ENCODE data around the gene COL26A1. TPM values are rescaled to one million over a fixed set of nuclear protein-coding genes. Genes with fewer than 3 reads are reported as not detected.
A peak's percentile ranks its signal among the peaks of the same experiment; 100 is the strongest.
"Not testable (repeated sequence)": the region's sequence is repeated elsewhere in the genome, so short reads cannot be mapped to it uniquely, and the experiment has no call there.

COL26A1 gene
- total RNA-seq, 2 donors from 2014 or later, result not detected

DNA sequence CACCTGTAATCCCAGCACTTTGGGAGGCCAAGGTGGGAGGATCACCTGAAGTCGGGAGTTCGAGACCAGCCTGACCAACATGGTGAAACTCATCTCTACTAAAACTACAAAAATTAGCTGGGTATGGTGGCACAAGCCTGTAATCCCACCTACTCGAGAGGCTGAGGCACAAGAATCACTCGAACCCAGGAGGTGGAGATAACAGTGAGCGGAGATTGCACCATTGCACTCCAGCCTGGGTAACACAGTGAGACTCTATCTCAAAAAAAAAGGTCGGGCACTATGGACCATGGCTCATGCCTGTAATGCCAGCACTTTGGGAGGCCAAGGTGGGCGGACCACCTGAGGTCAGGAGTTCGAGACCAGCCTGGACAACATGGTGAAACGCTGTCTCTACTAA is 127.8 kb downstream of the COL26A1 start:
- H3K27ac Mint-ChIP-seq; DNase-seq (ENCODE audit: low spot score); H3K36me3 Mint-ChIP-seq; ATAC-seq; H3K4me1 Mint-ChIP-seq (ENCODE audit: low read depth in 2 of 2); H3K9me3 Mint-ChIP-seq; H3K4me3 Mint-ChIP-seq; H3K27me3 Mint-ChIP-seq: not testable (repeated sequence)

DNA sequence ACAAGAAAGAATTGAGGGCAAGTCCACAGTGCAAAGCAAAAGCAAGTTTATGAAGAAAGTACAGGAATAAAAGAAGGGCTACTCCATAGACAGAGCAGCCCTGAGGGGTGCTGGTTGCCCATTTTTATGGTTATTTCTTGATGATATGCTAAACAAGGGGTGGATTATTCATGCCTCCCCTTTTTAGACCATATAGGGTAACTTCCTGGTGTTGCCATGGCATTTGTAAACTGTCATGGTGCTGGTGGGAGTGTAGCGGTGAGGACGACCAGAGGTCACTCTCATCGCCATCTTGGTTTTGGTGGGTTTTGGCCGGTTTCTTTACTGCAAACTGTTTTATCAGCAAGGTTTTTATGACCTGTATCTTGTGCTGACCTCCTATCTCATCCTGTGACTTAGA is 128.8 kb downstream of the COL26A1 start:
- not testable (repeated sequence) for H3K36me3 Mint-ChIP-seq; H3K9me3 Mint-ChIP-seq; H3K4me3 Mint-ChIP-seq; ATAC-seq; H3K27me3 Mint-ChIP-seq; H3K27ac Mint-ChIP-seq; H3K4me1 Mint-ChIP-seq (ENCODE audit: low read depth in 2 of 2); DNase-seq (ENCODE audit: low spot score)

DNA sequence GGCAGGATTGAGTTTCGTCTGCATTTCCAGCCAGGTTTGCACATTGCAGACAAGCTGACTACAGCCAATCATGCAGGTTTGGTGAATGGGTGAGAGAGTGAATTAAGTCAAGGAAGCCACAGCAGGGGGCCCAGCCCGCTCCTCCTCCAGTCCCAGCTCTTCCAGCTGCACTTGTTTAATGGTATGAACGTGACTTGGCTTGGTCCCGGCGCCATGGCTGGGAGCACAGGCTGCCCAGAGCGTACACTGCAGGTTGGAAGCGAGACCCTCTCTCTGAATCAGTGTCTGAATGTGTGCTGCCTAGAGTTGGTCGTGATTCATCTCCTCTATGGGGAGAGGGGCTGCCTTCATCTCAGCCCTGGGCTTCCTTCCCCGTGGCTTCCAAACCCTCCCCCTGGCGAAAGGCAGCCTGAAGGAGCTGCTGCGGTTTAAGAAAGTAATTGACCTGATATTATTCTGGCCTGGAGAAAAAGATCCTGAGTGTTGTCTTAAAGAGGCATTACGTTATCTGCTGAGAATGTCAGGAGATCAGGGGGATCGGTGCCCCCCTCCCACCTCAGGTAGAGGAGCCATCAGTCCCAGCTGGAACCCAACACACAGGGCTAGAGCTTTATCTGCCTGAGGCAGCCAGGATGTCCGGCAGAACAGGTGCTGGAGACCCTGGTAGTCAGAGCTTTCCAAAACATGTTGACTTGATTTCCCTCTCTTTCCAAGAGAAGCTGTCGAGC is 132.1 kb downstream of the COL26A1 start:
- Mint-ChIP-seq H3K27ac (no peak overlapping the region), H3K27me3 (peaks cover 0 to 3% of the 10 kb centered on the region in 2 donors), H3K4me3 (no peak overlapping the region), H3K4me1 (ENCODE audit: low read depth in 2 of 2) (no peaks in the 10 kb centered on the region), H3K9me3 (no peaks in the 10 kb centered on the region), H3K36me3 (no peaks in the 10 kb centered on the region)
- ATAC-seq (no peak), DNase-seq (ENCODE audit: low spot score) (no peak)

DNA sequence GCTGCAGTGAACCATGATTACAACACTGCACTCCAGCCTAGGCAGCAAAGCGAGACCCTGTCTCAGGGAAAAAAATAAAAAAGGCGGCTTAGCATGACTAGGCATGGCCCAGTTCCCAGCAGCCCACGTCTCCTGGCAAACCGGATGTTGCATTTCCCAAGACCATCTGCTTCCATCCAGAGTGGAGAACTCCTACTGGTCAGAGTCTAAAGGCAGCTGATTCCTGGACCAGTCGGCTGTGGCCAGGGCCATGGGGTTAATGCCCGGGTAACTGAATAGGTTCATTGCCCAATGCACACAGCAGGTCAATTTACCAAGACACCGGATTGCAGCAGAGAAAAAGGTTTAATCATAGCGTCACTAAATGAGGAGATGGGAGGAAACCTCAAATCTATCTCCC is 133.3 kb downstream of the COL26A1 start:
- Mint-ChIP-seq H3K36me3 (no peaks in the 10 kb centered on the region), H3K9me3 (no peaks in the 10 kb centered on the region), H3K4me3 (no peak overlapping the region), H3K27me3 (peaks cover 0 to 2% of the 10 kb centered on the region in 2 donors), H3K27ac (no peak overlapping the region), H3K4me1 (ENCODE audit: low read depth in 2 of 2) (no peaks in the 10 kb centered on the region)
- DNase-seq (ENCODE audit: low spot score) (no peak), ATAC-seq (no peak)

DNA sequence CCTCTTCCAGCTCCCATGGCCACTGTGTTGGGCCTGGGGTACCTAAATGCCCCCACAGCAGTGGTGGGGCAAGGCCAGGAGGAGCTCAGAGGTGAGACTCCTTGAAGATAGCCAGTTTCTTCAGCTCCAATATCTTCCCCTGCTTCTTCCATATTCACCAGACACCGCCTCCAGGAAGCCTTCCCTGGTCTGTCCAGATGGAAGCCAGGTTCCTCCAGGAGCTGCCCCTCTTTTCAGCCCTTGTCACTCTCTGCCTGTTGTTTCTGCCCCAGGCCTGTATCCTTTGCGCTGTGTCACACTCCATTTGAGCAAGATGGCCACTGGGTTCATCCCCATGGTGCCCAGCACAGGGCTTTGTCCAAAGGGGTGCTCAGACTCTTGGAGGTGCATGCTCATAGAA is 138.7 kb downstream of the COL26A1 start:
- H3K4me3 Mint-ChIP-seq, result no peak overlapping the region
- H3K4me1 Mint-ChIP-seq (ENCODE audit: low read depth in 2 of 2), result peaks cover 8 to 17% of the 10 kb centered on the region in 2 donors
- DNase-seq (ENCODE audit: low spot score) (no peak), ATAC-seq (no peak)
- H3K27ac Mint-ChIP-seq, result no peak overlapping the region
- H3K9me3 Mint-ChIP-seq, result no peaks in the 10 kb centered on the region
- H3K27me3 Mint-ChIP-seq, result no peaks in the 10 kb centered on the region
- H3K36me3 Mint-ChIP-seq, result no peaks in the 10 kb centered on the region

DNA sequence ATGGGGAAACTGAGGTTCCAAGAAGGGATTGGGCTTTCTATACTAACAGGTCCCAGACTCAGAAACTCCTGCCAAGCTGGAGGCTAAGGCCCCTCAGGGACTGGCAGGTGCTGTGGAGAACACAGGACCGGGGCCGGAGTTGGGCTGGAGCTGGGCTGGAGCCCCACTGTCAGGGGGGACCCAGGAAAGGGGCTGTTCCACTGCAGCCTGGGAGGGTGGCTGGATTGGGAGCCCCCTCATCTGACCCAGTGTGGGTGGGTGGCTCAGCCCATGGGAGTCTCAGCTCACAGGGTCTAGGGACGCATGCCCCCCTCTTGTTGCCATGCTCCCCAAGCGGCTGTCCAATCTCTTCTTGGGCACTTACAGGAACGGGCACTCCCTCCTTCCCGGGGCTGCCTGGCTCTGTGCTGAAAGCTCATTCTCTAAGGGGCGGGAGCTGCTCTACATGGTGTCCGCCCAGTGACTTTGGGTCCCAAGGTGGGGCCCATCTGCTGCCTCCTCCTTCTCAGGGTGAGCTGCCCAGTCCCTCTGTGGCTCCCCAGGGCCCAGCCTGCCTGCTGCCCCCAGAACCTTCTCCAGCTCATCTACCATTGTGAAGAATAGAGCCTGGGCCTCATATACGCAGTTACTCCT is 139.9 kb downstream of the COL26A1 start:
- H3K27me3 Mint-ChIP-seq, result peaks cover 9 to 10% of the 10 kb centered on the region in 2 donors
- H3K9me3 Mint-ChIP-seq, result no peaks in the 10 kb centered on the region
- ATAC-seq (peak in 1 of 2 donors; percentile 25), DNase-seq (ENCODE audit: low spot score) (no peak)
- peak overlapping the region in 1 of 2 donors; percentile 86 for H3K27ac Mint-ChIP-seq
- no peaks in the 10 kb centered on the region for H3K36me3 Mint-ChIP-seq
- H3K4me1 Mint-ChIP-seq (ENCODE audit: low read depth in 2 of 2), result peaks cover 11 to 23% of the 10 kb centered on the region in 2 donors
- H3K4me3 Mint-ChIP-seq, result no peak overlapping the region

DNA sequence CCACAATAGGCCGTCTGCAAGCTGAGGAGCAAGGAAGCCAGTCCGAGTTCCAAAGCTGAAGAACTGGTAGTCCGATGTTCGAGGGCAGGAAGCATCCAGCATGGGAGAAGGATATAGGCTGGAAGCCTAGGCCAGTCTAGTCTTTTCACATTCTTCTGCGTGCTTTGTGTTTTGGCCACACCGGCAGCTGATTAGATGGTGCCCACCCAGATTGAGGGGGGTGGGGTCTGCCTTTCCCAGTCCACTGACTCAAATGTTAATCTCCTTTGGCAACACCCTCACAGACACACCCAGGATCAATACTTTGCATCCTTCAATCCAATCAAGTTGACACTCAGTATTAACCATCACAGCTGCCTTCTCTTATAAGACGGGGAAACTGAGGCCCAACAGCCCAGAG is 142.8 kb downstream of the COL26A1 start:
- peaks cover 15 to 25% of the 10 kb centered on the region in 2 donors for H3K4me1 Mint-ChIP-seq (ENCODE audit: low read depth in 2 of 2)
- H3K27me3 Mint-ChIP-seq, result peaks cover 16 to 22% of the 10 kb centered on the region in 2 donors
- peak overlapping the region in 1 of 2 donors; percentile 86 for H3K27ac Mint-ChIP-seq
- not testable (repeated sequence) for H3K4me3 Mint-ChIP-seq; H3K9me3 Mint-ChIP-seq; ATAC-seq; DNase-seq (ENCODE audit: low spot score); H3K36me3 Mint-ChIP-seq

DNA sequence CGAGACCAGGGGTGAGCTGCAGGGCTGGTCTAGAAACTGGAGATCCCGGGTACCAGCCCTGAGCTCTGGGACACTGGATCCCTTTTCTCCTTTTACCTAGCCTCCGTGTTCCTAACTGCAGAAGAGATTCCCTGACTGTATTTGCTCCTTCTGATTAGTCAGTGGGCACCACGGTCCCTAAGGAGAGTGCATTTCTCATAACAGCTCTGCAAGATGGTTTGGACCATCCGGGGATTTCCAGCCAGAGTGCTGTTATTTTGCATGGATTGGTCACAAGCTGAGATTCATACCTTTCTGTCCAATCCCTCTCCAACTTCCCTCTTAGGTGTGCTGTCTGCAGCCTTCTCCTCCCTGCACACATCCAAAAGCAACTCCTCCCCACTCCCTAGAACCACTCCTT is 143.9 kb downstream of the COL26A1 start:
- peak overlapping the region in 1 of 2 donors; percentile 78 for H3K27ac Mint-ChIP-seq

DNA sequence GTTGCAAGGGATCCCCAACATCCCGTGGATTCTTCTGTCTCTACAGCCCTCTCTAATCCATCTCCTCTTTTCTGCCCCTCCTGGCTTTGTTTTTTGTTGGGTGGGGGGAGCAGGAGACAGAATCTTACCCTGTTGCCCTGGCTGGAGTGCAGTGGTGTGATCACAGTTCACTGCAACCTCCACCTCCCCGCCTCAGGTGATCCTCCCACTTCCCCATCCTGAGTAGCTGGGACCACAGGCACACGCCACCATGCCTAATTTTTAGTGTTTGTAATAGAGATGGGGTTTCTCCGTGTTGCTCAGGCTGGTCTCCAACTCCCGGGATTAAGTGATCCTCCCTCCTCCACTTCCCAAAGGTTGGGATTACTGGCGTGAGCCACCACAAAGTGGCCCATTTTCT is 144.7 kb downstream of the COL26A1 start:
- Mint-ChIP-seq H3K27me3 (peaks cover 16 to 22% of the 10 kb centered on the region in 2 donors), H3K9me3 (no peaks in the 10 kb centered on the region), H3K27ac (peak overlapping the region in 1 of 2 donors; percentile 78), H3K4me3 (no peak overlapping the region), H3K36me3 (no peaks in the 10 kb centered on the region), H3K4me1 (ENCODE audit: low read depth in 2 of 2) (peaks cover 15 to 28% of the 10 kb centered on the region in 2 donors)
- ATAC-seq (no peak), DNase-seq (ENCODE audit: low spot score) (no peak)

More for the DNA sequence above, 143.9 kb downstream of the COL26A1 start:
- peaks cover 15 to 25% of the 10 kb centered on the region in 2 donors for H3K4me1 Mint-ChIP-seq (ENCODE audit: low read depth in 2 of 2)
- ATAC-seq (no peak), DNase-seq (ENCODE audit: low spot score) (no peak)
- no peaks in the 10 kb centered on the region for H3K36me3 Mint-ChIP-seq
- peaks cover 16 to 22% of the 10 kb centered on the region in 2 donors for H3K27me3 Mint-ChIP-seq
- H3K4me3 Mint-ChIP-seq, result no peak overlapping the region
- H3K9me3 Mint-ChIP-seq, result no peaks in the 10 kb centered on the region

DNA sequence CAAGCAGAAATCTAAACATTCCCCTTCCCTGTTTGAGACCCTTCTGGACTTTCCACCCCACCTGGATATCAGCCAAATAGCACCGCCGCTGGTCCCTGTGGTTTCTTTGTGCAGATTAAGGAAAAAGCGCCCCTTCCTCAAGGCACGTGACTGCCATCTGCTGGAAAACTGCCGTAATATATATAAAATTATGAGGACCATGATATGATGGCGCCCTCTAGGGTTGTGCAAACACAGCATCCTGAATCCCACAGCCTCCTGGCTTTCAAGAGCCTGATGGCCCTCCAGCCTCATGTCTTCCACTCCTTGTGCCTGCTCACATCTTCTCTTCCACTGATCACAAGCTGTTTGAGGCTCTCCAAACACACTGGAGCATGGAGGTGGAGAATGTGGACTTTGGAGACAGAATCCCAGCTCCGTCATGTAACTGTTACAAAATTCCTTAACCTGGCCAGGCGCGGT is 145.1 kb downstream of the COL26A1 start:
- Mint-ChIP-seq H3K9me3 (no peaks in the 10 kb centered on the region), H3K27ac (peak overlapping the region in 1 of 2 donors; percentile 78), H3K27me3 (peaks cover 18 to 22% of the 10 kb centered on the region in 2 donors), H3K4me1 (ENCODE audit: low read depth in 2 of 2) (peaks cover 15 to 28% of the 10 kb centered on the region in 2 donors), H3K36me3 (no peaks in the 10 kb centered on the region), H3K4me3 (no peak overlapping the region)
- ATAC-seq (no peak), DNase-seq (ENCODE audit: low spot score) (no peak)

DNA sequence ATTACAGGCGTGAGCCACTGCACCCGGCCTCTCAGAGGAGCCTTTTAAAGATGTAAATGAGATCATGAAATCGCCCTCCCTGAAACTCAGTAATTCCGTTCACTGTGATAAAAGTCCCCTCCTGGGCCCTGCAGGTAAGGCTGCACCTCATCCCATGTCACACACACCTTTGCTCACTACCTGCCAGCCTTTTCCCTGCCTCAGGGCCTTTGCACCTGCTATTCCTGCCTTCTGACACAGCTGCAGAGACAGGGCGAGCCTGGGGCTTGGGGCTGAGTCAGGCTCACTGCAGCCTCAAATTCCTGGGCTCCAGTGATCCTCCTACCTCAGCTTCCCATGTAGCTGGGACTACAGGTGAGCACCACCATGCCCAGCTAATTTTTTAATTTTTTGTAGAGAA is 147.6 kb downstream of the COL26A1 start:
- Mint-ChIP-seq H3K36me3 (no peaks in the 10 kb centered on the region), H3K4me1 (ENCODE audit: low read depth in 2 of 2) (peaks cover 6 to 11% of the 10 kb centered on the region in 2 donors), H3K4me3 (no peak overlapping the region), H3K27me3 (peaks cover 18 to 22% of the 10 kb centered on the region in 2 donors), H3K27ac (no peak overlapping the region), H3K9me3 (no peaks in the 10 kb centered on the region)
- no peak for ATAC-seq
- DNase-seq (ENCODE audit: low spot score), result no peak

DNA sequence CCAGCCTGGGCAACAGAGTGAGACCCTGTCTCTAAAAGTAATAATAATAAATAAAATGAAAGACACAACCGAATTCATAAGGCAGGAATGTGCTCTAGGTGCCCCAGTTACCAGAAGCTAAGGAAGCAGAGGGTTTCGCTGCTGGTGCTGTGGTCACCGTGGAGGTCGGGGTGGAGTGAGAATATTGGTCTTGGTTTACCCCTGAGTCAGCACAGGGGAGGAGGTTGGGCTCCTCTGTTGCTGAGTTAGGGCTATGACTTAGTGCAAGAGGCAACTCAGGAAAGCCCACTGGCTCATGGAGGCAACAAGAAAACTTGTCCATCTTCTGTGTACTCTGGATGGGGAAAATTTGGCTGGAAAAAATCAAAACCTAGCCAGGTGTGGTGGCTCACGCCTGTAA is 149.3 kb downstream of the COL26A1 start:
- Mint-ChIP-seq H3K4me1 (ENCODE audit: low read depth in 2 of 2) (peaks cover 6 to 11% of the 10 kb centered on the region in 2 donors), H3K4me3 (no peak overlapping the region), H3K27me3 (peaks cover 14 to 19% of the 10 kb centered on the region in 2 donors), H3K27ac (no peak overlapping the region), H3K9me3 (no peaks in the 10 kb centered on the region), H3K36me3 (no peaks in the 10 kb centered on the region)
- ATAC-seq, result peak in 1 of 2 donors; percentile 41
- DNase-seq (ENCODE audit: low spot score), result no peak

DNA sequence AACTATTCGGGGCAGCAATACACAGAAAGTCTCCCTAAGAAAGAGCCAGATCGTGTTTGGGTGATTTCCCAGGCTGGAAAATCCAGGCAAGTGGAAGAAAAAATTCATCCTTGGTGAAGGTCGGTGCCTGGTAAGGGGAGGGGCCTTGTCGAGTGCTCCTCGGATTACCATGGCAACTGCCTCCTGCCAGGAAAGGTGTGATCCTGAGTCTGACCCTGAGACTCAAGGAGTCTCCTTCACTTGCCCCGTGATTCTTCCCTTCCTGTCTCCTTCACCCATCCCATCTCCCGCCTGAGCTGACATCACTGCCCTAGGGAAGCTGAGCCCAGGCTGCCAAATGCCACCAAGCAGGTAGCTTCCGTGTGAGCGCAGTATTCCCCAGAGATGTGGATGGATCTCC is 154.2 kb downstream of the COL26A1 start:
- no peak overlapping the region for H3K4me3 Mint-ChIP-seq
- ATAC-seq, result no peak
- no peak for DNase-seq (ENCODE audit: low spot score)
- peaks cover 0 to 3% of the 10 kb centered on the region in 2 donors for H3K4me1 Mint-ChIP-seq (ENCODE audit: low read depth in 2 of 2)
- H3K9me3 Mint-ChIP-seq, result no peaks in the 10 kb centered on the region
- H3K36me3 Mint-ChIP-seq, result no peaks in the 10 kb centered on the region
- H3K27me3 Mint-ChIP-seq, result peaks cover 0 to 2% of the 10 kb centered on the region in 2 donors
- H3K27ac Mint-ChIP-seq, result no peak overlapping the region

DNA sequence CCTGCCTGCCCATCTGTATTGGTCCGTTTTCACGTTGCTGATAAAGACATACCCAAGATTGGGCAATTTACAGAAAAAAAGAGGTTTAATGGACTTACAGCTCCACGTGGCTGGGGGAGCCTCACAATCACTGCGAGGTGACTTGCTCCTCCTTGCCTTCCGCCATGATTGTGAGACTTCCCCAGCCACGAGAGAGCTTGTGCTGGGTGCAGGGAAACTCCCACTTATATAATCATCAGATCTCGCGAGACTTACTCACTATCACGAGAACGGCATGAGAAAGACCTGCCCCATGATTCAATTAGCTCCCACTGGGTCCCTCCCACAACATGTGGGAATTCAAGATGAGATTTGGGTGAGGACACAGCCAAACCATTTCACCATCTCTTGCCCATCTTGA is 154.6 kb downstream of the COL26A1 start:
- Mint-ChIP-seq H3K9me3 (no peaks in the 10 kb centered on the region), H3K4me1 (ENCODE audit: low read depth in 2 of 2) (no peaks in the 10 kb centered on the region), H3K4me3 (no peak overlapping the region), H3K27ac (no peak overlapping the region), H3K36me3 (no peaks in the 10 kb centered on the region), H3K27me3 (peaks cover 0 to 2% of the 10 kb centered on the region in 2 donors)
- ATAC-seq, result no peak
- DNase-seq (ENCODE audit: low spot score), result no peak

All from natural killer cell treated with Interleukin-12 subunit alpha and Interleukin-12 subunit beta and Interleukin-15 and Interleukin-18, amount 100 ng/mL, for 72 hours (primary cell).